ENCODE measurements around the gene NUP62.

DNA sequence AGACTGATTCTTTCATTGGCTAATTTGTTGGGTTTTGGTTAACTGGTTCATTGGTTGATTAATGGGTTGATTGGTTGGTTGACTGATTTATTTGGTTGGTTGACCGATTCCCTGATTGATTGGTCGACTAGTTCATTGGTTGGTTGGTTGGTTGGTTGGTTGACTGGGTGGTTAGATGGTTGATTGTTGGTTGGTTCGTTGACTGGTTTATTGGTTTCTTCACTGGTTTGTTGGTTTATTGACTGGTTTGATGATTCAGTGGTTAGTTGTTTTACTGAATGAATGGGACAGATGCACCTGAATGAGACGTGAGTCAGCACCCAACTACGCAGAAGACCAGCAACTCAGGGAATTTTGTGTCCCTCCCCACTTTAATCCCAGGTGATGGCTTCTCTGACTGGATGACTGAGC is 2.7 kb upstream of the NUP62 start:
- no peak for TF ChIP-seq EZH2 (IDR thresholded peaks at IDR 0.05; ENCODE audit: insufficient read depth, poor library complexity, severe bottlenecking)
- TF ChIP-seq EZH2phosphoT487 (IDR thresholded peaks at IDR 0.05; ENCODE audit: insufficient read depth, low read depth) = no peak

Measured in GM23248 (cell line).